ENCODE results near the gene DNAJC16.

The DNAJC16 gene

GRCh38 chr1:15540186-15540585 is 13.5 kb downstream of the DNAJC16 start:
- DNase-seq (ENCODE audit: low spot score): no peak

- no peak for DNase-seq (ENCODE audit: low spot score)
These were observed 14.7 kb downstream of the DNAJC16 start for GRCh38 chr1:15541231-15541792.

GRCh38 chr1:15542388-15543250 is 16.0 kb downstream of the DNAJC16 start:
- no peak for DNase-seq (ENCODE audit: low spot score)

- DNase-seq (ENCODE audit: low spot score): no peak
These were observed 16.6 kb downstream of the DNAJC16 start for GRCh38 chr1:15543251-15543588.

GRCh38 chr1:15543589-15544568 is 17.2 kb downstream of the DNAJC16 start:
- no peak for DNase-seq (ENCODE audit: low spot score)

GRCh38 chr1:15546641-15547040 is 20.0 kb downstream of the DNAJC16 start:
- DNase-seq (ENCODE audit: low spot score): no peak

GRCh38 chr1:15550573-15550972 is 23.9 kb downstream of the DNAJC16 start:
- no peak for DNase-seq (ENCODE audit: low spot score)

- no peak for DNase-seq (ENCODE audit: low spot score)
These were observed 30.4 kb downstream of the DNAJC16 start for GRCh38 chr1:15557008-15557407.

- DNase-seq (ENCODE audit: low spot score): no peak
These were observed 30.9 kb downstream of the DNAJC16 start for GRCh38 chr1:15557594-15557993.

GRCh38 chr1:15558516-15558915 is 31.9 kb downstream of the DNAJC16 start:
- no peak for DNase-seq (ENCODE audit: low spot score)

- DNase-seq (ENCODE audit: low spot score): no peak
These were observed 32.7 kb downstream of the DNAJC16 start for GRCh38 chr1:15559189-15559810.

- DNase-seq (ENCODE audit: low spot score): no peak
These were observed 41.9 kb downstream of the DNAJC16 start for GRCh38 chr1:15568387-15569073.

- DNase-seq (ENCODE audit: low spot score): no peak
These were observed 44.2 kb downstream of the DNAJC16 start for GRCh38 chr1:15570861-15571260.

- DNase-seq (ENCODE audit: low spot score): no peak
These were observed 44.6 kb downstream of the DNAJC16 start for GRCh38 chr1:15571266-15571665.

GRCh38 chr1:15573477-15573876 is 46.8 kb downstream of the DNAJC16 start:
- no peak for DNase-seq (ENCODE audit: low spot score)

GRCh38 chr1:15574741-15575140 is 48.1 kb downstream of the DNAJC16 start:
- no peak for DNase-seq (ENCODE audit: low spot score)

- no peak for DNase-seq (ENCODE audit: low spot score)
These were observed 49.0 kb downstream of the DNAJC16 start for GRCh38 chr1:15575549-15576150.

GRCh38 chr1:15577691-15578090 is 51.0 kb downstream of the DNAJC16 start:
- no peak for DNase-seq (ENCODE audit: low spot score)

GRCh38 chr1:15578921-15579682 is 52.5 kb downstream of the DNAJC16 start:
- DNase-seq (ENCODE audit: low spot score): no peak

- DNase-seq (ENCODE audit: low spot score): no peak
These were observed 53.0 kb downstream of the DNAJC16 start for GRCh38 chr1:15579683-15580047.
